ENCODE measurements around the gene NOG. TPM values are rescaled to one million over a fixed set of nuclear protein-coding genes. Genes with fewer than 3 reads are reported as not detected.

Gene NOG
- polyA plus RNA-seq, 2 of the 4 experiments (the other 2 are of a cell fraction) = 0.25 to 0.67 TPM

GRCh38 chr17:56608944-56609343 is 15.4 kb downstream of the NOG start (continued):
- TF ChIP-seq, protein P1, sequence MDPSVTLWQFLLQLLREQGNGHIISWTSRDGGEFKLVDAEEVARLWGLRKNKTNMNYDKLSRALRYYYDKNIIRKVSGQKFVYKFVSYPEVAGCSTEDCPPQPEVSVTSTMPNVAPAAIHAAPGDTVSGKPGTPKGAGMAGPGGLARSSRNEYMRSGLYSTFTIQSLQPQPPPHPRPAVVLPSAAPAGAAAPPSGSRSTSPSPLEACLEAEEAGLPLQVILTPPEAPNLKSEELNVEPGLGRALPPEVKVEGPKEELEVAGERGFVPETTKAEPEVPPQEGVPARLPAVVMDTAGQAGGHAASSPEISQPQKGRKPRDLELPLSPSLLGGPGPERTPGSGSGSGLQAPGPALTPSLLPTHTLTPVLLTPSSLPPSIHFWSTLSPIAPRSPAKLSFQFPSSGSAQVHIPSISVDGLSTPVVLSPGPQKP (IDR thresholded peaks at IDR 0.05; ENCODE audit: low read depth, low read length) = no peak
- TF ChIP-seq HEYL (CRISPR knock-in tag; IDR thresholded peaks at IDR 0.05) = no peak
- no peak for TF ChIP-seq PHF8 (IDR thresholded peaks at IDR 0.05; ENCODE audit: borderline replicate concordance, low read depth)

- no peak overlapping the region for H3K4me2 ChIP-seq
- ATAC-seq (no peak), FAIRE-seq (no peak), DNase-seq (ENCODE audit: low read depth in 1 of 2, low spot score in 1 of 2) (no peak)
- no peaks in the 10 kb centered on the region for H3K4me1 ChIP-seq
- H3K27ac ChIP-seq = no peak overlapping the region
- H3K9me3 ChIP-seq = no peaks in the 10 kb centered on the region
- H3K4me3 ChIP-seq = no peak overlapping the region
- ChIA-PET CTCF (interaction anchor here (1.2 to 2.6 kb wide), 4 partner anchors 11 to 106 kb away, joined by 3 to 12 read pairs (median 4); no protein-coding TSS in a partner anchor), POLR2A (no interaction called here)
- TF ChIP-seq MAFK (IDR thresholded peaks at IDR 0.05; ENCODE audit: partially characterized antibody) (no peak), EHF (CRISPR knock-in tag; IDR thresholded peaks at IDR 0.05) (no peak), MAX (IDR thresholded peaks at IDR 0.05) (no peak), SMC3 (IDR thresholded peaks at IDR 0.05) (no peak), HEYL (CRISPR knock-in tag; IDR thresholded peaks at IDR 0.05) (no peak), JUN (IDR thresholded peaks at IDR 0.05) (no peak), MYC (IDR thresholded peaks at IDR 0.05; ENCODE audit: borderline replicate concordance, low read length) (no peak), ZSCAN20 (CRISPR knock-in tag; IDR thresholded peaks at IDR 0.05) (no peak), JUNB (IDR thresholded peaks at IDR 0.05) (no peak), EHMT2 (IDR thresholded peaks at IDR 0.05; ENCODE audit: low read depth) (no peak), MAZ (IDR thresholded peaks at IDR 0.05; ENCODE audit: borderline replicate concordance, low read depth, low read length) (no peak), CTCF (IDR thresholded peaks at IDR 0.05) (no peak), ZNF302 (CRISPR knock-in tag; IDR thresholded peaks at IDR 0.05) (no peak), CEBPB (IDR thresholded peaks at IDR 0.05) (no peak), PHF8 (IDR thresholded peaks at IDR 0.05; ENCODE audit: borderline replicate concordance, low read depth) (no peak), ESRRA (IDR thresholded peaks at IDR 0.05; ENCODE audit: borderline replicate concordance, low read length) (no peak), HOXB13 (CRISPR knock-in tag; IDR thresholded peaks at IDR 0.05; ENCODE audit: low read depth) (no peak), POLR2A (IDR thresholded peaks at IDR 0.05; ENCODE audit: low read length) (no peak), FOSL2 (IDR thresholded peaks at IDR 0.05) (no peak), FOSL2 (CRISPR knock-in tag; IDR thresholded peaks at IDR 0.05) (no peak)
- TF ChIP-seq, protein P2, sequence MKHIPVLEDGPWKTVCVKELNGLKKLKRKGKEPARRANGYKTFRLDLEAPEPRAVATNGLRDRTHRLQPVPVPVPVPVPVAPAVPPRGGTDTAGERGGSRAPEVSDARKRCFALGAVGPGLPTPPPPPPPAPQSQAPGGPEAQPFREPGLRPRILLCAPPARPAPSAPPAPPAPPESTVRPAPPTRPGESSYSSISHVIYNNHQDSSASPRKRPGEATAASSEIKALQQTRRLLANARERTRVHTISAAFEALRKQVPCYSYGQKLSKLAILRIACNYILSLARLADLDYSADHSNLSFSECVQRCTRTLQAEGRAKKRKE (CRISPR knock-in tag; IDR thresholded peaks at IDR 0.05; ENCODE audit: low read depth) = no peak
- WGBS (ENCODE audit: missing lambda C conversion rate) = 51% methylated on average over 3 of the region's 3 CpGs
Observed at GRCh38 chr17:56610321-56610720, 16.8 kb downstream of the NOG start.

GRCh38 chr17:56613131-56613530 is 19.6 kb downstream of the NOG start:
- POLR2A ChIA-PET = no interaction called here
- DNase-seq (ENCODE audit: low read depth in 1 of 2, low spot score in 1 of 2) (no peak), ATAC-seq (no peak), FAIRE-seq (no peak)
- CTCF ChIA-PET = interaction anchor here (0.6 to 1.5 kb wide), 2 partner anchors 10 to 1201 kb away, joined by 3 read pairs; no protein-coding TSS in a partner anchor
- H3K4me3 ChIP-seq = no peak overlapping the region
- no peak overlapping the region for H3K27ac ChIP-seq
- no peaks in the 10 kb centered on the region for H3K4me1 ChIP-seq
- WGBS (ENCODE audit: missing lambda C conversion rate) = 11% methylated on average over 2 of the region's 2 CpGs
- no peak for TF ChIP-seq RCOR1 (IDR thresholded peaks at IDR 0.05; ENCODE audit: low read depth, low read length)
- no peaks in the 10 kb centered on the region for H3K9me3 ChIP-seq
- H3K4me2 ChIP-seq = no peak overlapping the region

Data from A549 (cell line).